Naive B cell (primary cell): ENCODE results near the gene GDA. TPM values are rescaled to one million over a fixed set of nuclear protein-coding genes. Genes with fewer than 3 reads are reported as not detected.

Source experiments
- ATAC-seq, 2 donors: fragments of 150-1000 bp; cut with Tn5 transposase; 2 replicates each; pipeline ENCODE4 v1.10.0; 2021; ENCODE audit warnings: low read depth in 2 of 2, mild to moderate bottlenecking in 2 of 2, moderate library complexity in 2 of 2
- DNase-seq: peaks from one replicate; pipeline ENCODE4 v3.0.0; 2022
- H3K27ac Mint-ChIP-seq, 6 donors: one replicate each; pipeline ENCODE4 v1.8.0; 2020 to 2022; ENCODE audit warnings: mild to moderate bottlenecking in 6 of 6, mixed read lengths in 6 of 6, moderate library complexity in 5 of 6, inconsistent platforms in 2 of 6
- H3K27me3 Mint-ChIP-seq, 3 donors: one replicate each; pipeline ENCODE4 v1.8.0; 2021 to 2022; ENCODE audit warnings: mixed read lengths in 3 of 3, mild to moderate bottlenecking in 1 of 3
- H3K36me3 Mint-ChIP-seq, 2 donors: one replicate each; pipeline ENCODE4 v1.8.0; 2020 to 2022; ENCODE audit warnings: mixed read lengths in 2 of 2, inconsistent platforms in 1 of 2, mild to moderate bottlenecking in 1 of 2
- H3K4me1 Mint-ChIP-seq, 3 donors: one replicate each; pipeline ENCODE4 v1.8.0; 2020 to 2022; ENCODE audit warnings: mixed read lengths in 3 of 3, inconsistent platforms in 1 of 3, mild to moderate bottlenecking in 1 of 3, moderate library complexity in 1 of 3
- H3K4me3 Mint-ChIP-seq, 8 donors: one replicate each; pipeline ENCODE4 v1.8.0; 2020 to 2022; ENCODE audit warnings: mild to moderate bottlenecking in 8 of 8, mixed read lengths in 8 of 8, moderate library complexity in 8 of 8, inconsistent platforms in 2 of 8
- H3K9me3 Mint-ChIP-seq, 7 donors: one replicate each; pipeline ENCODE4 v1.8.0; 2020 to 2022; ENCODE audit warnings: mixed read lengths in 7 of 7, mild to moderate bottlenecking in 5 of 7, inconsistent platforms in 2 of 7, moderate library complexity in 1 of 7
- polyA plus RNA-seq, 6 donors: library from polyadenylated mRNA; unstranded; fragments of 300-500 nt; fragmentation: Illumina TruSeq; gene quantifications; one replicate each; pipeline ENCODE4 v1.2.3, GENCODE V29; 2021; ENCODE audit warnings: low read depth in 6 of 6

Gene GDA
- polyA plus RNA-seq, 6 donors from 2014 or later: 0.11 to 0.49 TPM; not detected in 4

GRCh38 chr9:72156586-72156985 lies 7.3 kb downstream of the GDA start:
- DNase-seq (no peak), ATAC-seq (no peak)
- peaks cover 21 to 23% (median 21%) of the 10 kb centered on the region in 3 donors for H3K4me1 Mint-ChIP-seq
- H3K36me3 Mint-ChIP-seq: peaks cover 0 to 10% of the 10 kb centered on the region in 2 donors
- peaks cover 3 to 24% (median 6%) of the 10 kb centered on the region in 7 donors for H3K9me3 Mint-ChIP-seq
- no peak overlapping the region for H3K27ac Mint-ChIP-seq
- H3K27me3 Mint-ChIP-seq: no peaks in the 10 kb centered on the region
- H3K4me3 Mint-ChIP-seq: no peak overlapping the region

DNA sequence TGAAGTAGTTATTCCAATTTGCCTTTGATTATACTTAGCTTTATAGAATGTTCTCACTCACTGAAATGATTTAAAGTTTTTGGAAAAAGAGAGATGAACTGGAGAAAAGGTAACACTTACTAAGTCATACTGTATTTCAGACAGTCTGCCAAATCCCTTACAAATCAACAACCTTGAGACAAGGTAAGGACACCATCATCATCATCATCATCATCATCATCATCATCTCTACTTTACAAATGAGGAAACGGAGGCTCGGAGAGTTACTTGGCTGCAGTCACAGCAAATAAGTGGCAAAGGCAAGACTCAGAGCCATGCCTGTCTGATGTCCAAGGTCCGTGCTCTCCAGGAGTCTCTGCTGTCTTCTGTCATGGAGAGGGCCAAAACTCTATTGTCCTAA lies 9.4 kb downstream of the GDA start:
- Mint-ChIP-seq H3K4me3 (no peak overlapping the region), H3K9me3 (peaks cover 3 to 24% (median 6%) of the 10 kb centered on the region in 7 donors), H3K27me3 (peaks cover 5 to 9% (median 7%) of the 10 kb centered on the region in 3 donors), H3K4me1 (peaks cover 21 to 23% (median 21%) of the 10 kb centered on the region in 3 donors), H3K27ac (no peak overlapping the region), H3K36me3 (peaks cover 0 to 10% of the 10 kb centered on the region in 2 donors)
- ATAC-seq (no peak), DNase-seq (no peak)

DNA sequence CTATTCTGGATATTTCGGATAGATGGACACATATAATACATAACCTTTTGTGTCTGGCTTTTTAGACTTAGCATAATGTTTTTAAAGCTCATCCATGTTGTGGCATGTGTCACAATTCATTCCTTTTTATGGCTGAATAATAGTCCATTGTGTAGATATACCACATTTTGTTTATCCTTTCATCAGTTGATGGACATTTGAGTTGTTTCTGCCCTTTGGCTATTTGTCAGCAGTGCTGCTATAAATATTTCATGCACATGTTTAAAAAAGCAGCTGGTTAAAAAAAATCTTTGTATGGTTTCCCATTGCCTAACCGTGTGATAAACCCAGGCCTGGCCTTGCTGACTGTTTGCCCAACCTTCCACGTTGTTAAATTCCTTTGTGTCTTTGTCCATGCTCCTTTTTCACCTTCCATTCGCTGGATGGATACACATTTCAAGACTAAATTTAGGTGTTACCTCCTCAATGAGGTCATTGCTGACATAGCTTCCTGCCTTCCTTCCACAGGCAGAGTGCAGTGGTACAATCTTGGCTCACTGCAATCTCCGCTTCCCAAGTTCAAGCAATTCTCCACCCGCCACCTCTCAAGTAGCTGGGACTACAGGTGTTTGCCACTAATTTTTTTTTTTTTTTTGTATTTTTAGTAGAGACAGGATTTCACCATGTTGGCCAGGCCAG lies 11.3 kb downstream of the GDA start:
- ATAC-seq (no peak), DNase-seq (no peak)
- Mint-ChIP-seq H3K36me3 (no peaks in the 10 kb centered on the region), H3K27me3 (peaks cover 11 to 18% (median 14%) of the 10 kb centered on the region in 3 donors), H3K9me3 (peaks cover 0 to 12% (median 4%) of the 10 kb centered on the region in 7 donors), H3K27ac (no peak overlapping the region), H3K4me1 (peaks cover 3 to 5% (median 4%) of the 10 kb centered on the region in 3 donors), H3K4me3 (no peak overlapping the region)

GRCh38 chr9:72165326-72165725 lies 16.1 kb downstream of the GDA start:
- Mint-ChIP-seq H3K4me3 (no peak overlapping the region), H3K4me1 (no peaks in the 10 kb centered on the region), H3K9me3 (peaks cover 0 to 6% (median 1%) of the 10 kb centered on the region in 7 donors), H3K36me3 (no peaks in the 10 kb centered on the region), H3K27me3 (peaks cover 11 to 18% (median 14%) of the 10 kb centered on the region in 3 donors), H3K27ac (no peak overlapping the region)
- ATAC-seq (no peak), DNase-seq (no peak)

GRCh38 chr9:72165821-72166547 lies 16.7 kb downstream of the GDA start:
- peaks cover 0 to 5% (median 0%) of the 10 kb centered on the region in 7 donors for H3K9me3 Mint-ChIP-seq
- no peaks in the 10 kb centered on the region for H3K36me3 Mint-ChIP-seq
- DNase-seq (no peak), ATAC-seq (no peak)
- H3K27me3 Mint-ChIP-seq: peaks cover 13 to 18% (median 14%) of the 10 kb centered on the region in 3 donors
- no peak overlapping the region for H3K4me3 Mint-ChIP-seq
- peak overlapping the region in 1 of 6 donors; percentile 0 for H3K27ac Mint-ChIP-seq
- H3K4me1 Mint-ChIP-seq: no peaks in the 10 kb centered on the region

GRCh38 chr9:72168075-72168474 lies 18.8 kb downstream of the GDA start:
- Mint-ChIP-seq H3K36me3 (no peaks in the 10 kb centered on the region), H3K4me3 (no peak overlapping the region), H3K9me3 (peaks cover 0 to 5% (median 0%) of the 10 kb centered on the region in 7 donors), H3K27ac (no peak overlapping the region), H3K27me3 (peaks cover 7 to 12% (median 11%) of the 10 kb centered on the region in 3 donors), H3K4me1 (no peaks in the 10 kb centered on the region)
- ATAC-seq (no peak), DNase-seq (no peak)

- ATAC-seq (no peak), DNase-seq (no peak)
- H3K4me3 Mint-ChIP-seq: no peak overlapping the region
- H3K27me3 Mint-ChIP-seq: peaks cover 2 to 12% (median 10%) of the 10 kb centered on the region in 3 donors
- H3K36me3 Mint-ChIP-seq: no peaks in the 10 kb centered on the region
- no peak overlapping the region for H3K27ac Mint-ChIP-seq
- no peaks in the 10 kb centered on the region for H3K4me1 Mint-ChIP-seq
- peaks cover 0 to 2% (median 0%) of the 10 kb centered on the region in 7 donors for H3K9me3 Mint-ChIP-seq
Observed at GRCh38 chr9:72169178-72169577, 19.9 kb downstream of the GDA start.

- H3K27me3 Mint-ChIP-seq: peaks cover 3 to 15% (median 9%) of the 10 kb centered on the region in 3 donors
- no peaks in the 10 kb centered on the region for H3K36me3 Mint-ChIP-seq
- DNase-seq (no peak), ATAC-seq (no peak)
- H3K4me1 Mint-ChIP-seq: no peaks in the 10 kb centered on the region
- no peak overlapping the region for H3K4me3 Mint-ChIP-seq
- H3K9me3 Mint-ChIP-seq: peaks cover 0 to 7% (median 0%) of the 10 kb centered on the region in 7 donors
- no peak overlapping the region for H3K27ac Mint-ChIP-seq
Observed at GRCh38 chr9:72173080-72173479, 23.8 kb downstream of the GDA start.

DNA sequence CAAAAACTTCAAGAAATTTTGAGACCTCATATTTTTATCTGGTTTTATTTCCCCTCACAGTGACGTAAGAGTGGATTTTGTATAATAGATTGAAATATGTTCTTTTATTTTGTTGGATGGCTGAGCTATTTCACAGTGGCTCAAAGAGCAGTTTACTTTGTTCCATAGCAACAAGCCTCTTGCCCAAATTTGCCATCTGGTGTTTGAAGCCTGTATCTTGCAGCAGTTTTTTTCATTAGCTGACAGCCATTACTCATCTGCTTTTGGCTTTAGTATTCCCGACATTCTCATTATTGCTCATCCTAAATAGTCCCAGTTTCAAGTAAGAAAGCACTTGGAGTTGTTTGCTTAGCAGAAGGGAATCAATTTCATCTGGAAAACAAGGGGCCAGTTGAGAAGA lies 36.3 kb downstream of the GDA start:
- no peak for ATAC-seq
- DNase-seq: no peak
- H3K9me3 Mint-ChIP-seq: peaks cover 4 to 12% (median 6%) of the 10 kb centered on the region in 7 donors
- no peak overlapping the region for H3K4me3 Mint-ChIP-seq
- peaks cover 0 to 5% of the 10 kb centered on the region in 2 donors for H3K36me3 Mint-ChIP-seq
- H3K4me1 Mint-ChIP-seq: no peaks in the 10 kb centered on the region
- no peak overlapping the region for H3K27ac Mint-ChIP-seq
- H3K27me3 Mint-ChIP-seq: peaks cover 4 to 17% (median 11%) of the 10 kb centered on the region in 3 donors

GRCh38 chr9:72187121-72187695 lies 38.0 kb downstream of the GDA start:
- Mint-ChIP-seq H3K27ac (no peak overlapping the region), H3K9me3 (peaks cover 4 to 11% (median 7%) of the 10 kb centered on the region in 7 donors), H3K27me3 (peaks cover 4 to 17% (median 8%) of the 10 kb centered on the region in 3 donors), H3K4me1 (no peaks in the 10 kb centered on the region), H3K36me3 (peaks cover 0 to 2% of the 10 kb centered on the region in 2 donors), H3K4me3 (no peak overlapping the region)
- ATAC-seq (no peak), DNase-seq (no peak)

GRCh38 chr9:72188232-72188631 lies 39.0 kb downstream of the GDA start:
- no peak for DNase-seq
- Mint-ChIP-seq H3K9me3 (peaks cover 1 to 9% (median 5%) of the 10 kb centered on the region in 7 donors), H3K36me3 (peaks cover 0 to 4% of the 10 kb centered on the region in 2 donors), H3K27ac (no peak overlapping the region), H3K4me1 (peaks cover 0 to 4% (median 0%) of the 10 kb centered on the region in 3 donors), H3K4me3 (no peak overlapping the region), H3K27me3 (peaks cover 6 to 20% (median 7%) of the 10 kb centered on the region in 3 donors)
- ATAC-seq: no peak

DNA sequence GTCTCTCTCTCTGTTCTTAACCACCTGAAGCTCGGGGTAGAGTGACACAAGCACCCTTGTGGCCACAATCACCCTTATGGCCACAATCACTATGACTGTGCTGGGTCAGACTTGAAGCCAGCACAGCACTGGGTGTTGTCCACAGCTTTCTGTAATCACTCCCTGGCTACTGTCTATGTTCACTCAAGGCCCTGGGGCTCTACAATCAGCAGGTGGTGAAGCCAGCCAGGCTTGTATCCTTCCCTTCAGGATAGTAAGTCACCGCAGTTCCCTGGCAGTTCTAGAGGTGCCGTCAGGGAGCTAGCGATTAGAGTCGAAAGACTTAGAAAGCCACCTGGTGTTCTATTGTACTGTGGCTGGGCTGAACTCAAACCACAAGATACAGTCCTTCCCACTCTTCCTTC lies 44.2 kb downstream of the GDA start:
- peaks cover 0 to 5% (median 2%) of the 10 kb centered on the region in 7 donors for H3K9me3 Mint-ChIP-seq

GRCh38 chr9:72199238-72199637 lies 50.0 kb downstream of the GDA start:
- no peak for DNase-seq
- no peak for ATAC-seq
- peaks cover 5 to 18% (median 16%) of the 10 kb centered on the region in 3 donors for H3K27me3 Mint-ChIP-seq
- no peak overlapping the region for H3K4me3 Mint-ChIP-seq
- no peaks in the 10 kb centered on the region for H3K4me1 Mint-ChIP-seq
- H3K9me3 Mint-ChIP-seq: peaks cover 0 to 2% (median 0%) of the 10 kb centered on the region in 7 donors
- no peaks in the 10 kb centered on the region for H3K36me3 Mint-ChIP-seq
- H3K27ac Mint-ChIP-seq: no peak overlapping the region

More for the DNA sequence above, 44.2 kb downstream of the GDA start:
- peaks cover 4 to 21% (median 5%) of the 10 kb centered on the region in 3 donors for H3K27me3 Mint-ChIP-seq
- ATAC-seq (no peak), DNase-seq (no peak)
- peaks cover 3 to 12% (median 4%) of the 10 kb centered on the region in 3 donors for H3K4me1 Mint-ChIP-seq
- H3K27ac Mint-ChIP-seq: no peak overlapping the region
- H3K36me3 Mint-ChIP-seq: peaks cover 0 to 7% of the 10 kb centered on the region in 2 donors
- no peak overlapping the region for H3K4me3 Mint-ChIP-seq
